MM.1S (cell line): ENCODE results near the gene DSC1.

ENCODE experiments used
- DNase-seq: peaks from one replicate; pipeline ENCODE4 v3.0.0-alpha.2; 2015
- H2AFZ ChIP-seq: fragments of 300-600 bp; sonication (generic); 2 replicates; pipeline ENCODE4 v1.6.0; 2016; ENCODE audit warnings: antibody characterized with exemption, low read length
- H3F3A ChIP-seq: fragments of 300-600 bp; sonication (generic); 2 replicates; pipeline ENCODE4 v1.6.1; 2016; ENCODE audit warnings: mild to moderate bottlenecking, antibody characterized with exemption, low read length, moderate library complexity, mixed read lengths; ENCODE audit not compliant: insufficient read depth
- H3K27ac ChIP-seq: fragments of 300-600 bp; sonication (generic); 2 replicates; pipeline ENCODE4 v1.5.1; 2016; ENCODE audit warnings: mild to moderate bottlenecking, low read length
- H3K27me3 ChIP-seq: fragments of 300-600 bp; sonication (generic); replicated peaks from 2 replicates; pipeline ENCODE4 v1.6.0; 2016; ENCODE audit warnings: low read length; ENCODE audit not compliant: insufficient read depth
- H3K36me3 ChIP-seq: fragments of 300-600 bp; sonication (generic); replicated peaks from 2 replicates; pipeline ENCODE4 v1.6.1; 2016; ENCODE audit warnings: mild to moderate bottlenecking, low read length, mixed read lengths; ENCODE audit not compliant: insufficient read depth
- H3K4me1 ChIP-seq: fragments of 300-600 bp; sonication (generic); 2 replicates; pipeline ENCODE4 v1.6.1; 2016; ENCODE audit warnings: low read length, mixed read lengths
- H3K4me2 ChIP-seq: fragments of 300-600 bp; sonication (generic); 2 replicates; pipeline ENCODE4 v1.6.0; 2016; ENCODE audit warnings: low read depth, low read length
- H3K4me3 ChIP-seq: fragments of 300-600 bp; sonication (generic); 2 replicates; pipeline ENCODE4 v1.5.1; 2016; ENCODE audit warnings: low read length, mixed read lengths
- H3K79me2 ChIP-seq: fragments of 300-600 bp; sonication (generic); 2 replicates; pipeline ENCODE4 v1.6.1; 2016; ENCODE audit warnings: mixed run types, low read length, mixed read lengths
- H3K9ac ChIP-seq: fragments of 300-600 bp; sonication (generic); 2 replicates; pipeline ENCODE4 v1.6.1; 2016; ENCODE audit warnings: low read length, mixed read lengths
- H3K9me2 ChIP-seq: fragments of 300-600 bp; sonication (generic); replicated peaks from 2 replicates; pipeline ENCODE4 v1.6.1; 2016; ENCODE audit warnings: mild to moderate bottlenecking, low read length, mixed read lengths; ENCODE audit not compliant: insufficient read depth
- H3K9me3 ChIP-seq: fragments of 300-600 bp; sonication (generic); replicated peaks from 2 replicates; pipeline ENCODE4 v1.6.1; 2016; ENCODE audit warnings: mild to moderate bottlenecking, low read length, mixed read lengths; ENCODE audit not compliant: insufficient read depth
- H4K20me1 ChIP-seq: fragments of 300-600 bp; sonication (generic); 2 replicates; pipeline ENCODE4 v1.6.1; 2016; ENCODE audit warnings: mild to moderate bottlenecking, low read length, moderate library complexity, mixed read lengths; ENCODE audit not compliant: insufficient read depth
- CTCF ChIP-seq: fragments of 300-600 bp; sonication (generic); IDR thresholded peaks from 2 replicates; pipeline ENCODE4 v1.5.1; 2016; ENCODE audit warnings: antibody characterized with exemption, low read length, mixed read lengths
- EZH2 ChIP-seq: fragments of 300-600 bp; sonication (generic); optimal IDR thresholded peaks from 2 replicates; pipeline ENCODE3; 2017; ENCODE audit warnings: low read depth, mild to moderate bottlenecking, antibody characterized with exemption, low read length, mixed read lengths
- EZH2phosphoT487 ChIP-seq: fragments of 300-600 bp; sonication (generic); IDR thresholded peaks from 2 replicates; pipeline ENCODE4 v1.6.1; 2018; ENCODE audit warnings: antibody characterized with exemption, low read length

The DSC1 gene

GRCh38 chr18:31162419-31162793, 250 bp downstream of the DSC1 start:
- H3F3A ChIP-seq: no peaks in the 10 kb centered on the region
- DNase-seq: no peak
- H2AFZ ChIP-seq: no peak overlapping the region
- no peaks in the 10 kb centered on the region for H3K36me3 ChIP-seq
- no peak overlapping the region for H3K9ac ChIP-seq
- H3K79me2 ChIP-seq: no peaks in the 10 kb centered on the region
- H4K20me1 ChIP-seq: no peaks in the 10 kb centered on the region
- H3K4me2 ChIP-seq: no peak overlapping the region
- no peak overlapping the region for H3K27ac ChIP-seq
- H3K9me3 ChIP-seq: no peaks in the 10 kb centered on the region
- H3K4me3 ChIP-seq: no peak overlapping the region
- no peaks in the 10 kb centered on the region for H3K27me3 ChIP-seq
- no peaks in the 10 kb centered on the region for H3K9me2 ChIP-seq
- no peak for TF ChIP-seq EZH2
- no peak for TF ChIP-seq EZH2phosphoT487
- no peak for TF ChIP-seq CTCF
- no peaks in the 10 kb centered on the region for H3K4me1 ChIP-seq

GRCh38 chr18:31161757-31162418, 768 bp downstream of the DSC1 start:
- Histone ChIP-seq H3K79me2 (no peaks in the 10 kb centered on the region), H4K20me1 (no peaks in the 10 kb centered on the region), H3K36me3 (no peaks in the 10 kb centered on the region), H3K9me2 (no peaks in the 10 kb centered on the region), H3F3A (no peaks in the 10 kb centered on the region), H3K27ac (no peak overlapping the region), H2AFZ (no peak overlapping the region), H3K4me3 (no peak overlapping the region), H3K9me3 (no peaks in the 10 kb centered on the region), H3K27me3 (no peaks in the 10 kb centered on the region), H3K9ac (no peak overlapping the region), H3K4me2 (no peak overlapping the region), H3K4me1 (no peaks in the 10 kb centered on the region)
- TF ChIP-seq EZH2 (no peak), CTCF (no peak), EZH2phosphoT487 (no peak)
- no peak for DNase-seq

GRCh38 chr18:31156821-31157763, 5.6 kb downstream of the DSC1 start:
- Histone ChIP-seq H3K4me1 (no peaks in the 10 kb centered on the region), H4K20me1 (no peaks in the 10 kb centered on the region), H2AFZ (no peak overlapping the region), H3K9me3 (no peaks in the 10 kb centered on the region), H3K9ac (no peak overlapping the region), H3K27me3 (no peaks in the 10 kb centered on the region), H3K9me2 (no peaks in the 10 kb centered on the region), H3K27ac (no peak overlapping the region), H3K4me2 (no peak overlapping the region), H3K4me3 (no peak overlapping the region), H3K36me3 (no peaks in the 10 kb centered on the region), H3K79me2 (no peaks in the 10 kb centered on the region), H3F3A (no peaks in the 10 kb centered on the region)
- no peak for TF ChIP-seq EZH2phosphoT487
- TF ChIP-seq EZH2: no peak
- no peak for TF ChIP-seq CTCF
- no peak for DNase-seq
